ELF-1 (cell line): Measurements from ENCODE around the gene DAB1.
A peak's percentile ranks its signal among the peaks of the same experiment; 100 is the strongest.

ENCODE experiments used
- DNase-seq: peaks from one replicate; pipeline ENCODE4 v3.0.0-alpha.2; 2016; ENCODE audit warnings: low read depth, low spot score

The DAB1 gene

GRCh38 chr1:57423656-57424211 lies at the start of gene DAB1:
Gene DAB1, minus strand, starts transcription at chr1:57424060. Its CDS starts 133,030 bp downstream, at chr1:57291030.
- peak; percentile 47 for DNase-seq

GRCh38 chr1:57473448-57473847 lies 49.6 kb upstream of the DAB1 start:
- DNase-seq = no peak

DNA sequence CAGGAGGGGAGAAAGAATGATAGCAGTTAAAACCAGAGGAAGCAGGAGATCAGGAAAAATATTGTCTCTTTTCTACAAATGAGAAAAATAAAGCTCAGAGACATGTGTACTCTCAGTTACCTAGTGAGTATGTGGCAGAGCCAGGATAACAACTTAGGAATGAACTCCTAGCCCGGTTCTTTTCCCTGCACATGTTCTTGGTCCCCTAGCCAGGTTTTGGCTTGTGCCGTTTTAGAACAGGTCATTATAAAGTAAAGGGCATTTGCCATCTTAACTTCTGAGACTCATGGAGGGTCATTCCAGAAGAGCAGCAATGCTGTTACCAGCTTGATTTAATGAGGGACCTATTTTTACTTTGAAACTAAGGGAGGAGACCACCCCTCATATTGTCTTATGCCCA lies 48.1 kb upstream of the DAB1 start:
- no peak for DNase-seq

DNA sequence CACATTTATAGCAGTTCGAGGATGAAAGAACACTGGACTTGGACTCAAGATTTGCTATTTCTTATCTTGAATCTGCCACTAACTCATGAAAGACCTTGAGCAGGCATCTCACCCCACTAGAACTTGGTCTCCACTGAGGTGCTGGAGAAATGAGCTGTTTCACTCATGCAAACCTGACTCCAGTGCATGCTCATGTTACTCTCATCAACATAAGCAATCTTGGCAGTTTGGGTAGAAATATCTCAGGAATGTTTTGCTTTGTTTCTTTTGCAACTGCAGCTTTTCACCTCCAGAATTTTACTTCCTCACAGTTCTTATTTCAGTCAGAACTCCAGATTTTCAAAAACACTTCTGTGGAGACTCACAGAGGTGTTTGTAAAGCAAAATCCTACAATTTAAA lies 46.2 kb upstream of the DAB1 start:
- no peak for DNase-seq

DNA sequence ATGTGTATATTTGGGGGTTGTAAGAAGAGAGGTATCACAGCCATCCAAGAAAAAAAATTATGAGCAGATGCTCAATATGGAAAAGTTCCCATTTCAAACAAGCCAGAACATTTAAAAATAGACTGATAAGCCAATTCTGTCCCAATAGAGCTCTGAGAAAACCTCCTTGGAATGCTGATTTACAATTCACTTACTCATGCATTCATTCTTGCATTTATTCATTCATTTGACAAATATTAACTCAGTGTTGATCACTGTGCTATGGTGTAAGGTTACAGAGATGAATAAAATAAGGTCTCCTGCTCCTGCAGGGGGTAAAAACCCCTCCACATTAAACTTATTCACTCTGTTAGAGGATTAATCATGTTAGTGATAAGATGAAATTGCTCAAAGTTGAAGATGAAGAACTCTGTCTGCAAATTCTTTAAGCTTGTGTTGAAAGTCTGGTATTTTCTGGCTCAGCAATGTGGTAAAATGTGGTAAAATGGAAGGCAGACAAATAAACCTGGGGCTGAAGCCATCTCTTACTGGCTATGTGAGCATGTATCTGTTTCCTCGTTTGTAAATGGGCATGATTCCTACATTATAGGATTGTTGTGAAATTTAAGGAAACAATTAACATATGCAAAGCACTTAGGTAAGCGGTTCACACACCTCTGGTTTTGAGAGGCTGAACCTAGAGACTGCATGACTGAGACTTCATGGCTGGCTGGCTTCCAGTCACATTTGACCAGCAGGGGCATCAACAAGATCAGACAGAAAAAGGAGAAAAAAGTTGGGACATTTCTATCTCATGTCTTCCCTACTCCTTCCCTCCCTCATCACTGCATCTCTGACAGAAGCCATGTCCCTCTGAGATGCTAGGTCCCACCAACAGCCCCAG lies 45.0 kb upstream of the DAB1 start:
- DNase-seq = no peak

- DNase-seq = no peak
These were observed 44.0 kb upstream of the DAB1 start for GRCh38 chr1:57467830-57468229.

- DNase-seq = no peak
These were observed 40.9 kb upstream of the DAB1 start for GRCh38 chr1:57464756-57465155.

GRCh38 chr1:57463343-57463742 lies 39.5 kb upstream of the DAB1 start:
- no peak for DNase-seq

DNA sequence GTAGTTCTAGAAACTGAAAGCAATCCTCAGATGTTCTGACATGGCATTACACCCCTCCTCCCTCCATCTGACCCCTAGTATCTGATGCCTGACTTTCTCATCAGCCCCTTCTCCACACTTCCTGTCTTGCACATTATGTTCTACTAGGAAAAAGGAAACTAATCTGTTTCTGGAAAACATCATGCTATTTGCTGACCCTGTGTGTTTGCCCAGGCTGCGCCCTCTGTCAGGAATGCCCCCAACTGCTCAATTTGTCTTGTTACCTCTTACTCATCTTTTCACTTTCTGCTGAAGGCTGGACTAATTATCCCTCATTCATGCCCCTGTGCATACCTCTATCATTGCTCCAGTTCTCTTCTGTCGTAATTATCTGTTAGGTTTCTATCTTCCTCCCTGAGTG lies 37.5 kb upstream of the DAB1 start:
- DNase-seq = no peak

- no peak for DNase-seq
These were observed 27.7 kb upstream of the DAB1 start for GRCh38 chr1:57451516-57451915.

DNA sequence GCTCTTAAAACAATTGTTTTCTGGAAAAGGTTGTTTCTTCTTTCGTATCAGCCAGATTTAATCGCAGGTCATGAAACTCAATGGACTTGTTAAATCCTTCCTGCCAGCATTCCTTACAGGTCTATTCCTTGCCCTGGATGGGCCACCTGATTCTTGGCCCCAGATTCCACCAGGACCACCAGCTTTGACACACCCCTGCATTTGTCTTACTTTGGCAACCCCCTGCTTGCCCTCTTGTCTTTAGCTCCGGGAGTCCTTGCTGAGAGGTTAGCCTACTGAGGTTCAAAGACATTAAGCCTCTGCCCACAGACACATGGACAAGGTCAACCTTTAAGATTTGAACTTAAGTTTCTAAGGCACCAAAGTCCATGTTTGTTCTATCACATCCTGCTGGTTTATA lies 27.1 kb upstream of the DAB1 start:
- DNase-seq = peak; percentile 9

DNA sequence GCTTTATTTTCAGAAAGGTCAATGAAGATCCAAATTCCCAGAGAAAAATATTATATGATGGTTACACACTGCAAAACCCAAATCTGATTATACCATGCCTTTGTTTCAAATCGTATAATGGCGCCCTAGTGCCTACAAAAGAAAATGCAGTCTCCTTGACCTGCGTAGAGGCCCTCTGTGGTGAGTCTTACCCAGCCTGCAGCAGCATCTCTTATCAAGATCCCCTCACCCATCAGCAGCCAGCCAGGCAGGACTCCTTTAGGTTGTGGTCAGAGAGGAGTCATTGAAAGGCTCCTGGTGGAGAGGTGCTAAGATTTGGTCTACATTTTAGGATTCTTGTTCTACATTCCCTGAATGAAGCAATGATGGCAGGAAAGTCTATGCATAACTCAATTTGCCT lies 23.7 kb upstream of the DAB1 start:
- DNase-seq = no peak

DNA sequence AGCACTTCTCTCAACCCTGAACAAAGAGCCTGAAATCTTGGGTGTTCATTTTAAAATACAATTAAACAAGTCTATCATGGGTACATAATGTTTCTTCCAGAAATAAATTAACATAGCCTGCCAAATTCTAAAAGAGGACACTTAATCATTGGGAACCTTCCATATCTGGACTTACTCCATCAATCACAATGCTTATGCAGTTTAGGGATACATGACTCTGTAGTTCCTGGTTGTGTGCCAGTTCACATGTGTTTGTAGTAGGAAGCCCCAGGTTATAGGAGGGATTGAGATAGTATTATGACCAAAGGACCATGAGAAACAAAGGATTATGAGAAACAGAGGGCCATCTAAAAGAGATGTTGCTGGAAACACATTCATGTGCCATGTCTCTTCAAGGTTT lies 19.1 kb upstream of the DAB1 start:
- DNase-seq = no peak

DNA sequence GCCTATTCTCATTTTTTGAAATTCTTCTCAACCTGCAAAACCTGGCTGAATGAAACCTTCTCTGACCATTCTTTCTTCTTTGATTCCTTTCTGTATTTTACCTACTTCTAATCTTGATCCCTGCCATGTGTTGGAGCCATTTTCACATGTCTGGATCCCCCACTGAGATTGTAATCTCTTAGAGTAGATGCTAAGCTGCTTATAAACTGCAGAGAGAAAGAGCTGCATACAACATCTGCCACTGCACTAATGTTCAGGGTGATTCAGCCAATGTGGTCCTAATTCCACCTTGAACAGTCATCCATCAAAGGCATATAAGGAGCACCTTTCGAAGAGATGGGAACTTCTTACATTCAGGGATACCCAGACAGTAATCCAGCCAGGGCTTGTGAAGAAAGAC lies 16.2 kb upstream of the DAB1 start:
- DNase-seq = no peak

- no peak for DNase-seq
These were observed 7.5 kb upstream of the DAB1 start for GRCh38 chr1:57431400-57431799.

DNA sequence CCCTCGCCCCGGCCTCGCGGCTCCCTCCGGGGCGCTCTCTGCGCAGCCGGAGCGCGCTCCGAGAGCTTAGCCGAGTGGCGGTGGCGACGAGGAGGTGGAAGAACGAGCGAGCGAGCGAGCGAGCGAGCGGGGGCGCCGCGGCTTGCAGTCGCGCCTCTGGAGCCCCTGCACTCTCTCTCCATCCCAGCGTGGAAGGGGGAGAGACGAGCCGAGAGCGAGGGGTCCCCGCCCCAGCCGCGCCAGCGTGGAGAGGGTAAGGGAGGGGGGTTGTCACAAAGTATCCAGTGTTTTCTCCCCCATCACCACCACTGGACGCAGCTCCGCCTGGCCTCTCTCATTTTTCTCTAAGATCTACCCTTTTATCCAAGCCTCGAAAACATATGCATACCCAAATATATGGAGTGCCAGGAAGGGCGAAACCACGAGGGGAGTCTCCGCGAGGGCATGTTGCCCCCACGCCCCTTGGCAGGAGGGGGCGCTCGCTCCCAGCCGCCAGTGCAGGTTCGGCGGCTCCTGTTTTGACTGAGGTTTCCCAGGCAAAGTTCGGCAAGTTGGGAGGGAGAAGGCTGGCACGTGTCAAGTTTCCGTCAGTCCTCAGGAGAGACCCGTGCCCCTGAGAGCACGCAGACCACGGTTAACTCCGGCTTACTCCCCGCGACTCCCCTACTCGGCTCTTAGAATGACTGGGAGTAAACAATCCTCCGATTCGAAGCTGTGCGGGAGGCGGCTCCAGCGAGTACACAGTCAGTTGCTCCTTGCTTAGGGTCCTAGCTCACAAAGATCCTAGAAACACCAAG lies 569 bp upstream of the DAB1 start:
- DNase-seq = peak; percentile 82

GRCh38 chr1:57423135-57423655 lies 665 bp downstream of the DAB1 start:
- DNase-seq = peak; percentile 17

GRCh38 chr1:57422271-57423134 lies 1.4 kb downstream of the DAB1 start:
- peak; percentile 67 for DNase-seq

DNA sequence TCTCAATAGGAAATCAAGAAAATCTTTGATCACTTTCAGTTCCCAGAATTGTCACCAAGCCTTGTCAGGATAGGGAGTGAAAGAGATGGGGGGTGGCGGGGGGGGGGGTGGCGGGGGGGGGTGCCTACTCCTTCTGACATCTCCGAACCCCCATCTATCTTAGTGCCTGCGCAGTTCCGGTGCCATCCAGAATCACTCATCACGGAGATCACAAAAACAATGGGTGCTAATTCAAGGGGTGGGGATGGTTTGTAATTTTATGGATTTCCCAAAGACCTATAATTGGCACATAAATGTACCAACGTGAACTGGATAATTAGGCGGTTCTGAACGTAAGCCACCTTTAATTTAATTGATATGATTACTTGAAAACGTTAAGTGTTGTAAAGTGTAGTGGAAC lies 2.1 kb downstream of the DAB1 start:
- DNase-seq = no peak

GRCh38 chr1:57420981-57421785 lies 2.7 kb downstream of the DAB1 start:
- no peak for DNase-seq
